ENCODE data around the gene TMEM88. TPM values are rescaled to one million over a fixed set of nuclear protein-coding genes. Genes with fewer than 3 reads are reported as not detected.

The TMEM88 gene
- total RNA-seq, 1 donor from 2014 or later: 1.6 TPM

- intact Hi-C loops (cut with micrococcal nuclease): loop anchor here (1.0 kb wide), 1 partner anchor 34 kb away; no protein-coding TSS in a partner anchor
Observed at GRCh38 chr17:7897773-7898172, 42.9 kb downstream of the TMEM88 start.

- intact Hi-C loops (cut with micrococcal nuclease): no loop called here
Observed at GRCh38 chr17:7903154-7904103, 48.6 kb downstream of the TMEM88 start.

Other genes with a start within 250 kb of the TMEM88 start
- gene FXR2, start 240.2 kb upstream of the TMEM88 start, total RNA-seq: 32.6 and 40.1 TPM in 2 replicates
- gene SAT2, start 227.2 kb upstream of the TMEM88 start, total RNA-seq: 27.4 and 29.0 TPM in 2 replicates
- not detected in 2 replicates for gene SHBG, start 224.9 kb upstream of the TMEM88 start, total RNA-seq
- 0.22 and 0.37 TPM in 2 replicates for gene ATP1B2, start 204.1 kb upstream of the TMEM88 start, total RNA-seq
- 207 and 218 TPM in 2 replicates for gene TP53, start 167.6 kb upstream of the TMEM88 start, total RNA-seq
- gene WRAP53, start 166.6 kb upstream of the TMEM88 start, total RNA-seq: 19.7 and 23.9 TPM in 2 replicates
- 0.05 TPM in 1 of 2 replicates, not detected in the other for gene EFNB3, start 149.9 kb upstream of the TMEM88 start, total RNA-seq
- gene DNAH2, start 137.3 kb upstream of the TMEM88 start, total RNA-seq: not detected in 2 replicates
- gene KDM6B, start 20.8 kb upstream of the TMEM88 start, total RNA-seq: 35.5 and 39.7 TPM in 2 replicates
- 51.5 and 59.9 TPM in 2 replicates for gene NAA38, start 2.5 kb downstream of the TMEM88 start, total RNA-seq
- 7.0 and 7.9 TPM in 2 replicates for gene CYB5D1, start 2.9 kb downstream of the TMEM88 start, total RNA-seq
- 142 and 145 TPM in 2 replicates for gene CHD3, start 33.7 kb downstream of the TMEM88 start, total RNA-seq
- gene RNF227, start 61.2 kb downstream of the TMEM88 start, total RNA-seq: 2.9 and 3.9 TPM in 2 replicates
- gene KCNAB3, start 74.8 kb downstream of the TMEM88 start, total RNA-seq: 9.1 and 9.8 TPM in 2 replicates
- gene TRAPPC1, start 76.9 kb downstream of the TMEM88 start, total RNA-seq: 194 and 203 TPM in 2 replicates
- gene CNTROB, start 77.1 kb downstream of the TMEM88 start, total RNA-seq: 40.5 and 47.0 TPM in 2 replicates
- gene GUCY2D, start 147.5 kb downstream of the TMEM88 start, total RNA-seq: not detected in 2 replicates
- not detected in 2 replicates for gene ALOX15B, start 184.0 kb downstream of the TMEM88 start, total RNA-seq
- gene ALOX12B, start 232.7 kb downstream of the TMEM88 start, total RNA-seq: 0.29 TPM in 1 of 2 replicates, not detected in the other

Data from T-helper 1 cell treated with Interleukin-12 subunit alpha and Interleukin-12 subunit beta and Interleukin-4 antibody, amounts not matched to agents 30 ng/mL and 1 ng/mL, for 36 hours (primary cell).